GM23248 (cell line): ENCODE results near the gene AVP.

ENCODE experiments used
- EZH2 ChIP-seq: fragments of 200-600 bp; sonication (generic); IDR thresholded peaks from 2 replicates; pipeline ENCODE4 v1.6.1; 2018; ENCODE audit warnings: antibody characterized with exemption, mild to moderate bottlenecking; ENCODE audit not compliant: insufficient read depth, poor library complexity, severe bottlenecking
- EZH2phosphoT487 ChIP-seq: fragments of 200-600 bp; sonication (generic); IDR thresholded peaks from 2 replicates; pipeline ENCODE4 v1.6.1; 2018; ENCODE audit warnings: antibody characterized with exemption, moderate library complexity, mild to moderate bottlenecking, low read depth; ENCODE audit not compliant: insufficient read depth

- TF ChIP-seq EZH2 (no peak), EZH2phosphoT487 (no peak)
Measured at GRCh38 chr20:3037654-3038053, 46.9 kb downstream of the AVP start.
